GM10248 (cell line): Measurements from ENCODE around the gene CARS2.
A peak's percentile ranks its signal among the peaks of the same experiment; 100 is the strongest.
"Not testable (repeated sequence)": the region's sequence is repeated elsewhere in the genome, so short reads cannot be mapped to it uniquely, and the experiment has no call there.

ENCODE experiments used
- CTCF ChIA-PET: fragments of 300-600 bp; sonication (Branson Sonifier 250); formaldehyde crosslinking; extraction: SDS; loops from one replicate; lab custom pipeline; 2021; ENCODE audit warnings: antibody characterized with exemption; lab: Yijun Ruan, JAX
- POLR2A ChIA-PET: fragments of 350-650 bp; sonication (Branson Sonifier 250); formaldehyde crosslinking; extraction: SDS; loops from one replicate; lab custom pipeline; 2020; ENCODE audit warnings: antibody characterized with exemption; lab: Yijun Ruan, JAX
- DNase-seq: peaks from one replicate; pipeline ENCODE4 v3.0.0; 2012; ENCODE audit errors: extremely low spot score
- TF ChIP-seq, protein P1 (sequence below): IDR thresholded peaks from 2 replicates; pipeline ENCODE4 v1.5.1; 2012; ENCODE audit warnings: mild to moderate bottlenecking, low read depth; ENCODE audit errors: extremely low read depth, missing control alignments, control extremely low read depth

Gene CARS2

DNA sequence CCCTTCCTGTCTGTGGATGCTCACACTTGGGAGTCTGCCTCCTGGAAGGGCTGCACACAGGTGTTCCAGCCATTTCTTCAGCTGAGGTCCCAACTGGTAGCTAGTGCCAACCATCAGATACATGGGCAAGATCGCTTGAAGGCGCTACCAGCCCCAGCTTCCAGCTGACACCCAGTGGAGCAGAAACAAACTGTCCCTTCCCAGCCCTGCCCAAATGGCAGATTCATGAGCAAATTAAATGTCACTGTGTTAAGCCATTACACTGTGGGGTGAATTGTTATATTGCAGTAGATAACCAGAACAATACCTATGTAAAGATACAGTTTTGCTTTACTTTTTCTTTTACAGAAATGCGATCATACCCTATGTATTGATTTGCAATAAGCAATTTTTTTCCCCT lies 25.2 kb upstream of the CARS2 start:
- TF ChIP-seq, protein P1, sequence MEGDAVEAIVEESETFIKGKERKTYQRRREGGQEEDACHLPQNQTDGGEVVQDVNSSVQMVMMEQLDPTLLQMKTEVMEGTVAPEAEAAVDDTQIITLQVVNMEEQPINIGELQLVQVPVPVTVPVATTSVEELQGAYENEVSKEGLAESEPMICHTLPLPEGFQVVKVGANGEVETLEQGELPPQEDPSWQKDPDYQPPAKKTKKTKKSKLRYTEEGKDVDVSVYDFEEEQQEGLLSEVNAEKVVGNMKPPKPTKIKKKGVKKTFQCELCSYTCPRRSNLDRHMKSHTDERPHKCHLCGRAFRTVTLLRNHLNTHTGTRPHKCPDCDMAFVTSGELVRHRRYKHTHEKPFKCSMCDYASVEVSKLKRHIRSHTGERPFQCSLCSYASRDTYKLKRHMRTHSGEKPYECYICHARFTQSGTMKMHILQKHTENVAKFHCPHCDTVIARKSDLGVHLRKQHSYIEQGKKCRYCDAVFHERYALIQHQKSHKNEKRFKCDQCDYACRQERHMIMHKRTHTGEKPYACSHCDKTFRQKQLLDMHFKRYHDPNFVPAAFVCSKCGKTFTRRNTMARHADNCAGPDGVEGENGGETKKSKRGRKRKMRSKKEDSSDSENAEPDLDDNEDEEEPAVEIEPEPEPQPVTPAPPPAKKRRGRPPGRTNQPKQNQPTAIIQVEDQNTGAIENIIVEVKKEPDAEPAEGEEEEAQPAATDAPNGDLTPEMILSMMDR = no peak
- POLR2A ChIA-PET = no interaction called here
- CTCF ChIA-PET = no interaction called here
- no peak for DNase-seq

DNA sequence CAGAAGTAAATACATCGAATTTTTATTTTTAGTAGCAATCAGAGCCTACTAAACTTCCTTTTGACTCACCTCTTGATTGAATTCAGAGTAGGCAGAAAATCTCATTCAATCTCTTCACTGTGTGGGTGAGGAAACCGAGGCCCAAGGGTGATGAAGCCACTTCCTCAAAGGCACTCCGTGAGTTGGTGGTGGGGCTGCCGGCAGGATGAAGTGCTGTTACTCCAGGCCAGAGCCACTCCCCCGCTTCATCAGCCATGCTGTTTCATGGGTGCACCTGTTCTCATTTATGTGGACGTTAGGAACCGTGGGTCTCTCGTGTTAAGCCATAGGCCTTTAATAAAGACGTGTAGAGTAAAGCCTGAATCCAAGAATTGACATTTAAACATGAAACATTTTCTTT lies 20.8 kb upstream of the CARS2 start:
- CTCF ChIA-PET = no interaction called here
- peak; percentile 53 for DNase-seq
- TF ChIP-seq, protein P1 = no peak
- POLR2A ChIA-PET = no interaction called here

DNA sequence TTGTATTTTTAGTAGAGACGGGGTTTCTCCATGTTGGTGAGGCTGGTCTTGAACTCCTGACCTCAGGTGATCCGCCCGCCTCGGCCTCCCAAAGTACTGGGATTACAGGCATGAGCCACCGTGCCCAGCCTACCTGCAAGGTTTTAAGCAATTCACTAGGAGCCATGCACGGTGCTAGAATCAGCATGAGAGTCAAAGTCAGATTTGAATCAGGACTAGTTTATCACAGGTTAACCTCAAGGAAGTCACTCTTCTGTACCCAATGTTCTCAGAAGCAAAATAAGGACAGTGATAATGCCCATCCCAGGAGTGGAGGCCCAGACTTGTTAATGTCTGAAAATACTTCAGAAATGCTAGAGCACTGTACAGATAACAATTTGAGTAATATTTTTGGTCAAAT lies 20.2 kb upstream of the CARS2 start:
- CTCF ChIA-PET, DNase-seq, POLR2A ChIA-PET: not testable (repeated sequence)

DNA sequence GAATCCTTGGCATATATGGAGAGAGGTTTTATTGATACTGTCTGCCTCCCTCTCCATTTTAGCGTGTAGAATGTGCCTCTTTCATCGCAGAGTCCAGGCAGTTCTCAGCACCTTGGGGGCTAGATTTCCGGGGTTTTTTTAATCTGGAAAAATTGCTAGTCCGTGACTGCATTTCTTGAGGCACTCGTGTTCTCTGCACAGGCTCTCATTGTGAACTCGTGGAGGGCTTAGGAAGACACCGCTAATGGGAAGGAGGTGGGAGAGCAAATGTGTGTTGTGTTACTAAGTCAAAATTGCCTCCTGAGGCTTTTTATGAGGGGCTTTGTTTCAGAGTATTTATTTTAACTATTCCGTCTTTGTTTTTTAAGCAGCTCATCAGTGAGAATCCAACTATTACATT lies 17.7 kb upstream of the CARS2 start:
- TF ChIP-seq, protein P1 = no peak
- DNase-seq = no peak
- ChIA-PET POLR2A (interaction anchor here (0.5 to 1.0 kb wide), 2 partner anchors 8 to 192 kb away, joined by 4 to 5 read pairs; partner anchors contain the start of gene ANKRD10), CTCF (interaction anchor here (1.5 kb wide), 1 partner anchor 78 kb away, joined by 4 read pairs; no protein-coding TSS in a partner anchor)

DNA sequence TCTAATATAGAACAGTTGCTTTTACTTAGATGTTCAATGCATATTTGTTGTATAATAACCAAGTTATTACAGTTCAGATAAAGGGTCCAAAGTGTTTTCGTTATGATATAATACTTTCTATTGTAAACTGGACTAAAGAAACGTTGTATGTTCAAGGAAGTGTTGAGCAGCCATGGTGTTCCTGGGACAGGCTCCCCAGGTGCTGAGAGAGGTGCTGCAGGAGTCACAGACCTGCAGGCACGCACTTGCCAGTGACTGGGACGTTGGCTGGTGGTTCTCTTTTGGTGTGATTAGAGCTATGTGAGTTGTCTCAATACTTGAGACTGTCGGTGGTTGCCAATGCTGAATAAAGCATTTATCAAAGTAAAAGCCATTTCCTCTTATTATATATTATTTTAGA lies 17.1 kb upstream of the CARS2 start:
- POLR2A ChIA-PET = interaction anchor here (0.7 kb wide), 1 partner anchor 8 kb away, joined by 3 read pairs; no protein-coding TSS in a partner anchor
- CTCF ChIA-PET = interaction anchor here (1.5 kb wide), 1 partner anchor 78 kb away, joined by 4 read pairs; no protein-coding TSS in a partner anchor
- TF ChIP-seq, protein P1 = no peak
- no peak for DNase-seq

DNA sequence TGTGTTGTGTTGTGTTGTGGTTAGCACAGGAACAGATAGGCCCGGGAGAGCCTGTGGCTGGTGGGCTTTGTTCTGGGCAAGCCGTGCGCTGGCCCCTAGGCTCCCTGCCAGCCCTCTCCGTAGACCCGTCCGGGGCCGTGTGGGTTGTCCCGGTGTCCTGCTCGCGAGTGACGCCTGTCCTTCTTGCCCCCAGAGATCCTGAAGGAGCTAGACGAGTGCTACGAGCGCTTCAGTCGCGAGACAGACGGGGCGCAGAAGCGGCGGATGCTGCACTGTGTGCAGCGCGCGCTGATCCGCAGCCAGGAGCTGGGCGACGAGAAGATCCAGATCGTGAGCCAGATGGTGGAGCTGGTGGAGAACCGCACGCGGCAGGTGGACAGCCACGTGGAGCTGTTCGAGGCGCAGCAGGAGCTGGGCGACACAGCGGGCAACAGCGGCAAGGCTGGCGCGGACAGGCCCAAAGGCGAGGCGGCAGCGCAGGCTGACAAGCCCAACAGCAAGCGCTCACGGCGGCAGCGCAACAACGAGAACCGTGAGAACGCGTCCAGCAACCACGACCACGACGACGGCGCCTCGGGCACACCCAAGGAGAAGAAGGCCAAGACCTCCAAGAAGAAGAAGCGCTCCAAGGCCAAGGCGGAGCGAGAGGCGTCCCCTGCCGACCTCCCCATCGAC lies 13.3 kb upstream of the CARS2 start:
- POLR2A ChIA-PET = no interaction called here
- TF ChIP-seq, protein P1 = no peak
- no peak for DNase-seq
- CTCF ChIA-PET = no interaction called here

DNA sequence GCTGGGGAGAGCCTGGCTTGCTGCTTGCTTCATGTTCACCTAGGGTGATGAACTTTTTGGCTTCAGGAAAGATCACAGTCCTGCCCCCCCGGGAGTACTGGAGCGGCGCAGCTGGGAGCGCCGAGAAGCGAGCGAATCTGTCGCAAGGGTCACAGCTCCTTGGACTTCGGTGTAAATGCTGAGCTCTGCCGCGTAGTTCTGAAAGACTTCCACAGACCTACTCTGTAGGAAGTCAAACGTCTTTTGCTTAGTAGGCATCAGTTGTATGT lies 10.3 kb upstream of the CARS2 start:
- no peak for DNase-seq
- ChIA-PET POLR2A (interaction anchor here (0.6 kb wide), 1 partner anchor 70 kb away, joined by 6 read pairs; no protein-coding TSS in a partner anchor), CTCF (interaction anchor here (1.4 to 1.6 kb wide), 3 partner anchors 8 to 252 kb away, joined by 3 to 5 read pairs (median 3); no protein-coding TSS in a partner anchor)
- TF ChIP-seq, protein P1 = no peak
